ENCODE measurements around the gene MRPL58. TPM values are rescaled to one million over a fixed set of nuclear protein-coding genes. Genes with fewer than 3 reads are reported as not detected.

Gene MRPL58
- total and polyA plus RNA-seq, 10 of the 15 experiments (the other 5 are each of a cell fraction or from before 2014, with no cell fraction given): 23.0 to 64.3 (median 51.9) TPM

- no TSS peak for BruUV-seq (replicated peaks)
- H2AFZ ChIP-seq (ENCODE audit: control insufficient read depth, low read depth, low read length): peak overlapping the region; percentile 83
- FAIRE-seq (peak; percentile 89), ATAC-seq (peak; percentile 69), DNase-seq (ENCODE audit: low read depth, low spot score) (peak; percentile 83)
- SMC1A ChIA-PET (ENCODE audit: uncharacterized antibody, unreplicated experiment): interaction anchor here (1.0 to 2.2 kb wide), 4 partner anchors 13 to 312 kb away, joined by 3 to 6 read pairs (median 3); partner anchors contain the start of genes ARMC7, ATP5PD, KCTD2 and MRPL58
- peak overlapping the region; percentile 61 for H3K27ac ChIP-seq (ENCODE audit: control insufficient read depth, insufficient read depth)
- 0 out of 2 replicates have a peak, but pooled peaks cover 4% of the 10 kb centered on the region for H3K4me1 ChIP-seq (ENCODE audit: control insufficient read depth, insufficient read depth, low read length)
- H4K20me1 ChIP-seq (ENCODE audit: control insufficient read depth, insufficient read depth): no peaks in the 10 kb centered on the region
- intact Hi-C loops (cut with micrococcal nuclease; ENCODE audit: unreplicated experiment) (loop anchor here (1.0 to 10.0 kb wide), 3 partner anchors 14 to 149 kb away; partner anchors contain the start of genes KCTD2 and SUMO2), in situ Hi-C loops (cut with MboI) (no loop called here)
- peak overlapping the region; percentile 97 for H3K4me2 ChIP-seq (ENCODE audit: control insufficient read depth, insufficient read depth)
- CTCF ChIA-PET: interaction anchor here (1.1 to 3.4 kb wide), 7 partner anchors 13 to 138 kb away, joined by 3 to 23 read pairs (median 7); partner anchors contain the start of genes ATP5PD and KCTD2
- no peaks in the 10 kb centered on the region for H3K27me3 ChIP-seq (replicated peaks in 1 of 2; ENCODE audit: control insufficient read depth in 2 of 2, insufficient read depth in 2 of 2, low read length in 1 of 2)
- no peaks in the 10 kb centered on the region for H3K79me2 ChIP-seq (ENCODE audit: control insufficient read depth, insufficient read depth, low read length)
- H3K9ac ChIP-seq (ENCODE audit: control insufficient read depth, insufficient read depth, low read length): peak overlapping the region; percentile 84
- H3K4me3 ChIP-seq: peak overlapping the region; percentile 84
- WGBS (ENCODE audit: insufficient coverage, insufficient replicate concordance, low lambda C conversion rate, missing lambda C conversion rate): under 1% methylated on average over 36 of the region's 36 CpGs
- no peaks in the 10 kb centered on the region for H3K36me3 ChIP-seq (ENCODE audit: control insufficient read depth in 2 of 2, insufficient read depth in 2 of 2, low read length in 1 of 2)
- POLR2A ChIA-PET: interaction anchor here (0.5 to 1.7 kb wide), 5 partner anchors 13 to 164 kb away, joined by 3 to 11 read pairs (median 4); partner anchors contain the start of genes ATP5PD, FDXR, KCTD2 and MRPL58
- RAD21 ChIA-PET (ENCODE audit: unreplicated experiment): interaction anchor here (0.9 to 2.3 kb wide), 5 partner anchors 15 to 84 kb away, joined by 3 to 7 read pairs (median 5); no protein-coding TSS in a partner anchor
- H3K9me3 ChIP-seq (replicated peaks; ENCODE audit: control insufficient read depth, insufficient read depth, low read length): no peaks in the 10 kb centered on the region; the same call in 2 of the 3 replicates
- TF ChIP-seq NBN (IDR thresholded peaks at IDR 0.05) (no peak), SPI1 (IDR thresholded peaks at IDR 0.05; ENCODE audit: borderline replicate concordance, insufficient read depth, low read depth, low read length) (no peak), HDGF (IDR thresholded peaks at IDR 0.05) (no peak), BCL3 (IDR thresholded peaks at IDR 0.05; ENCODE audit: borderline replicate concordance, insufficient read depth, low read depth, low read length, poor library complexity, severe bottlenecking) (no peak), ASH2L (IDR thresholded peaks at IDR 0.05; ENCODE audit: borderline replicate concordance, low read depth) (no peak), IKZF1 (conservative IDR thresholded peaks at IDR 0.05) (peak; percentile 85), CHD2 (IDR thresholded peaks at IDR 0.05; ENCODE audit: borderline replicate concordance, low read depth, low read length) (no peak), USF1 (IDR thresholded peaks at IDR 0.05; ENCODE audit: borderline replicate concordance, extremely low read length, insufficient read depth, low read depth, low read length) (peak; percentile 67), PAX5 (IDR thresholded peaks at IDR 0.05; ENCODE audit: borderline replicate concordance, low read depth, low read length) (0 out of 2 replicates have a peak, but pooled peaks have one; percentile 16), MEF2A (IDR thresholded peaks at IDR 0.05; ENCODE audit: insufficient read depth, low read depth, low read length) (no peak), ZNF217 (IDR thresholded peaks at IDR 0.05) (no peak), SIN3A (IDR thresholded peaks at IDR 0.05; ENCODE audit: low read depth, low read length) (no peak; the same call in 1 of the 2 replicates), EGR1 (IDR thresholded peaks at IDR 0.05; ENCODE audit: borderline replicate concordance in 1 of 2, low read depth in 2 of 2, low read length in 2 of 2) (no peak), RCOR1 (conservative IDR thresholded peaks at IDR 0.05; ENCODE audit: low read depth, low read length) (0 out of 2 replicates have a peak, but pooled peaks have one; percentile 23), ZZZ3 (IDR thresholded peaks at IDR 0.05; ENCODE audit: control insufficient read depth, insufficient read length, low read depth) (no peak), YY1 (IDR thresholded peaks at IDR 0.05; ENCODE audit: low read depth, low read length) (peak; percentile 76), KDM1A (IDR thresholded peaks at IDR 0.05; ENCODE audit: borderline replicate concordance) (no peak), IRF5 (IDR thresholded peaks at IDR 0.05; ENCODE audit: borderline replicate concordance) (no peak), BHLHE40 (IDR thresholded peaks at IDR 0.05; ENCODE audit: borderline replicate concordance in 1 of 2, low read depth in 2 of 2, low read length in 1 of 2) (peak; percentile 82 to 92)
These were observed 21.1 kb downstream of the MRPL58 start for GRCh38 chr17:75033346-75034235.

Data from GM12878 (cell line).